ENCODE measurements around the gene DIAPH3. TPM values are rescaled to one million over a fixed set of nuclear protein-coding genes. Genes with fewer than 3 reads are reported as not detected.
A peak's percentile ranks its signal among the peaks of the same experiment; 100 is the strongest.

The DIAPH3 gene
- total RNA-seq, 1 experiment from 2014 or later, result 62.3 TPM

GRCh38 chr13:59978862-59979261 is 184.9 kb downstream of the DIAPH3 start:
- intact Hi-C loops (cut with micrococcal nuclease; ENCODE audit: unreplicated experiment), result loop anchor here (5.0 kb wide), 1 partner anchor 103 kb away; no protein-coding TSS in a partner anchor

DNA sequence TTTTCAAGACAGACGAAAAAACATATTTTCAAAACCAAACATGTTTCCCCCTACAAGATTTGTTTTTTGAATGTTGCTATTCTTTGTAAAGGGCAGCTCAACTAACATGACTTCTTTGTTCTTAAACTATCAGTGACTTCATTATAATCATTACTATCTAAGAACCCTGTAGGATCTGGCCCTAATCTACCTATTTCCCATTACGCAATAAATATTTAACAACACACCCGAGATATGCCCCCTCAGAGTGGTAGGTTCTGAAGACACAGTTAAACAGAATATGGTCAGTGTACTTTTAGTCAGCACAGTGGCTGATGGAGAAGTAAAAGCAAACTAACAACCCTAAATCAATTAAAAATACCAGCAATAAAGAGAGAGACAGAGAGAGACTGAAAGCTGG is 186.9 kb downstream of the DIAPH3 start:
- Histone ChIP-seq H3K36me3 (ENCODE audit: insufficient read depth, low read length, poor library complexity, severe bottlenecking) (peaks cover 6% of the 10 kb centered on the region), H3K27ac (ENCODE audit: low read depth, low read length, poor library complexity, severe bottlenecking) (peak overlapping the region; percentile 31), H3K9me3 (ENCODE audit: low read depth, low read length, poor library complexity, severe bottlenecking) (no peaks in the 10 kb centered on the region), H3K4me3 (ENCODE audit: low read depth, low read length, poor library complexity, severe bottlenecking) (no peak overlapping the region), H3K27me3 (replicated peaks; ENCODE audit: insufficient read depth, low read depth, low read length, poor library complexity) (no peaks in the 10 kb centered on the region), H3K4me1 (ENCODE audit: insufficient read depth, low read length, poor library complexity, severe bottlenecking) (peaks cover 37% of the 10 kb centered on the region)
- POLR2A ChIA-PET (ENCODE audit: low non-redundant PET), result no interaction called here
- CTCF ChIA-PET, result no interaction called here
- no TSS peak for BruUV-seq (replicated peaks)
- no peak for TF ChIP-seq EZH2 (IDR thresholded peaks at IDR 0.05; ENCODE audit: borderline replicate concordance, low read depth, low read length, poor library complexity, severe bottlenecking)
- TF ChIP-seq, protein P1, sequence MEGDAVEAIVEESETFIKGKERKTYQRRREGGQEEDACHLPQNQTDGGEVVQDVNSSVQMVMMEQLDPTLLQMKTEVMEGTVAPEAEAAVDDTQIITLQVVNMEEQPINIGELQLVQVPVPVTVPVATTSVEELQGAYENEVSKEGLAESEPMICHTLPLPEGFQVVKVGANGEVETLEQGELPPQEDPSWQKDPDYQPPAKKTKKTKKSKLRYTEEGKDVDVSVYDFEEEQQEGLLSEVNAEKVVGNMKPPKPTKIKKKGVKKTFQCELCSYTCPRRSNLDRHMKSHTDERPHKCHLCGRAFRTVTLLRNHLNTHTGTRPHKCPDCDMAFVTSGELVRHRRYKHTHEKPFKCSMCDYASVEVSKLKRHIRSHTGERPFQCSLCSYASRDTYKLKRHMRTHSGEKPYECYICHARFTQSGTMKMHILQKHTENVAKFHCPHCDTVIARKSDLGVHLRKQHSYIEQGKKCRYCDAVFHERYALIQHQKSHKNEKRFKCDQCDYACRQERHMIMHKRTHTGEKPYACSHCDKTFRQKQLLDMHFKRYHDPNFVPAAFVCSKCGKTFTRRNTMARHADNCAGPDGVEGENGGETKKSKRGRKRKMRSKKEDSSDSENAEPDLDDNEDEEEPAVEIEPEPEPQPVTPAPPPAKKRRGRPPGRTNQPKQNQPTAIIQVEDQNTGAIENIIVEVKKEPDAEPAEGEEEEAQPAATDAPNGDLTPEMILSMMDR (conservative IDR thresholded peaks at IDR 0.05; ENCODE audit: low read depth, low read length), result no peak
- DNase-seq (ENCODE audit: low spot score), result no peak
- intact Hi-C loops (cut with micrococcal nuclease; ENCODE audit: unreplicated experiment), result loop anchor here (5.0 kb wide), 1 partner anchor 105 kb away; no protein-coding TSS in a partner anchor

More at GRCh38 chr13:59978862-59979261, 184.9 kb downstream of the DIAPH3 start:
- peaks cover 41% of the 10 kb centered on the region for H3K4me1 ChIP-seq (ENCODE audit: insufficient read depth, low read length, poor library complexity, severe bottlenecking)
- H3K27ac ChIP-seq (ENCODE audit: low read depth, low read length, poor library complexity, severe bottlenecking), result no peak overlapping the region
- no peaks in the 10 kb centered on the region for H3K9me3 ChIP-seq (ENCODE audit: low read depth, low read length, poor library complexity, severe bottlenecking)
- H3K4me3 ChIP-seq (ENCODE audit: low read depth, low read length, poor library complexity, severe bottlenecking), result no peak overlapping the region
- TF ChIP-seq, protein P1 (conservative IDR thresholded peaks at IDR 0.05; ENCODE audit: low read depth, low read length), result no peak
- TF ChIP-seq EZH2 (IDR thresholded peaks at IDR 0.05; ENCODE audit: borderline replicate concordance, low read depth, low read length, poor library complexity, severe bottlenecking), result no peak
- ChIA-PET CTCF (no interaction called here), POLR2A (ENCODE audit: low non-redundant PET) (no interaction called here)
- DNase-seq (ENCODE audit: low spot score), result no peak
- no TSS peak for BruUV-seq (replicated peaks)
- H3K27me3 ChIP-seq (replicated peaks; ENCODE audit: insufficient read depth, low read depth, low read length, poor library complexity), result no peaks in the 10 kb centered on the region
- peaks cover 7% of the 10 kb centered on the region for H3K36me3 ChIP-seq (ENCODE audit: insufficient read depth, low read length, poor library complexity, severe bottlenecking)

- intact Hi-C loops (cut with micrococcal nuclease; ENCODE audit: unreplicated experiment), result loop anchor here (5.0 kb wide), 1 partner anchor 106 kb away; no protein-coding TSS in a partner anchor
- Histone ChIP-seq H3K36me3 (ENCODE audit: insufficient read depth, low read length, poor library complexity, severe bottlenecking) (peaks cover 11% of the 10 kb centered on the region), H3K4me1 (ENCODE audit: insufficient read depth, low read length, poor library complexity, severe bottlenecking) (peaks cover 37% of the 10 kb centered on the region), H3K27me3 (replicated peaks; ENCODE audit: insufficient read depth, low read depth, low read length, poor library complexity) (no peaks in the 10 kb centered on the region), H3K9me3 (ENCODE audit: low read depth, low read length, poor library complexity, severe bottlenecking) (no peaks in the 10 kb centered on the region), H3K27ac (ENCODE audit: low read depth, low read length, poor library complexity, severe bottlenecking) (peak overlapping the region; percentile 46), H3K4me3 (ENCODE audit: low read depth, low read length, poor library complexity, severe bottlenecking) (no peak overlapping the region)
- ChIA-PET CTCF (no interaction called here), POLR2A (ENCODE audit: low non-redundant PET) (no interaction called here)
- no TSS peak for BruUV-seq (replicated peaks)
- TF ChIP-seq EZH2 (IDR thresholded peaks at IDR 0.05; ENCODE audit: borderline replicate concordance, low read depth, low read length, poor library complexity, severe bottlenecking), result no peak
- TF ChIP-seq, protein P1 (conservative IDR thresholded peaks at IDR 0.05; ENCODE audit: low read depth, low read length), result no peak
- no peak for DNase-seq (ENCODE audit: low spot score)
Measured at GRCh38 chr13:59975807-59976435, 187.8 kb downstream of the DIAPH3 start.

Data from A673 (cell line).